ENCODE measurements around the gene NCKAP5. TPM values are rescaled to one million over a fixed set of nuclear protein-coding genes. Genes with fewer than 3 reads are reported as not detected.

NCKAP5 gene
- total RNA-seq, 2 donors from 2014 or later = not detected

DNA sequence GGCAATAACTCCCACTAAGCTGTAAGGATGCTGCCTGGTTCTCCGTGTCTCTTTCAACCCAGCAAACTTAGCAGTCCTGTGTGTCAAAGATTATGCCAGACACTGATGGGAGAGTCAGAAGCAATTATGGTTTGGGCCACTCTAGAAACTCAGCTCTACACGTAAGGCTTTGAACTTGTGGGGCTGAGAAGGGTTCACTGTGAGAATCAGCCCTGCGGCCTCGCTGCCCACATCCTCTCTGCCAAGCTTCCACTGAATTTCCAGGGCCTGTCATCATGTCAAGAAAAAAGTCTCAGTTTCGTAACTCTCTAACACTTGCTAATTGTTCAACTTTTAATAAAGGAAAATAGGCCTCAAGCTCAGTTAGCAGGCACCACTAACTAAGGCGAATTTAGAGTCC, 589.4 kb downstream of the NCKAP5 start:
- H3K4me1 Mint-ChIP-seq = no peaks in the 10 kb centered on the region

DNA sequence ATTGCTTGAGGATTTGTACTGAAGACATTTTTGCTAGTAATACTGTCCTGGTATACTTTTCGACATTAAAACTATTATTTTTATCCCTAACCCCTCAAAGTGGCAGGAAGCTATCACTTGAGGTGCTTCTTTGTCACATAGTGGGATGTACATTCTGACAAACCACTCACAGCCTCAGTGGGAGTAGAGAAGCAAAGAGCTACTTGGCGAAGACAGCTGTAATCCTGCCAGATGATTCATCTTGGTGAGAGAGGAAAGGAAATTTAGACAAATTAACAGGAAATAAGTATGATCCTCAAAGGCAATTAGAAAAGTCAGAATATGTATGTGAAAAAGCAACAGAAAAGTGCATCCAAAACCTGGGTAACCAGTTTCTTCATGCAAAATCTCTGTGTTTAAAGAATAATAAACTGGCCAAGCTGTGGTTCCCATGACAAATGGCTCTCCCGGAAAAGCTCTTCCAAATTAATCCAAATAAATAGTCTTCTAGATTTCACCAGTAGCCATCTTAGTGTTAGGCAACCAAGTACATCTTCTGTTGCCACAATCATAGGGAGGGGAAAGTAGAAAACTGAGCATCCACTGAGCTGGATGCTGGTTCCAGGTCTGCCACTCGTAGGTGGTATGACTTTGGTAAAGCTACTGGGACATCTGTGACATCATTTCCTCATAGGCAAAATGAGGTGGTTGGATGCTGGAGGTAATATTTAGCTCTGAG, 590.3 kb downstream of the NCKAP5 start:
- H3K27me3 Mint-ChIP-seq = no peaks in the 10 kb centered on the region
- no peak overlapping the region for H3K27ac Mint-ChIP-seq

More for the DNA sequence above, 589.4 kb downstream of the NCKAP5 start:
- no peak overlapping the region for H3K4me3 Mint-ChIP-seq
- H3K27ac Mint-ChIP-seq = no peak overlapping the region
- no peaks in the 10 kb centered on the region for H3K9me3 ChIP-seq (ENCODE audit: control insufficient read depth, low read length, poor library complexity, severe bottlenecking)
- DNase-seq (no peak), ATAC-seq (no peak)
- H3K27me3 Mint-ChIP-seq = no peaks in the 10 kb centered on the region
- H3K36me3 Mint-ChIP-seq (ENCODE audit: low read depth) = no peaks in the 10 kb centered on the region

GRCh38 chr2:132975193-132976105, 592.8 kb downstream of the NCKAP5 start:
- Mint-ChIP-seq H3K4me3 (no peak overlapping the region), H3K27me3 (no peaks in the 10 kb centered on the region), H3K36me3 (ENCODE audit: low read depth) (no peaks in the 10 kb centered on the region), H3K4me1 (no peaks in the 10 kb centered on the region), H3K27ac (no peak overlapping the region)
- DNase-seq (no peak), ATAC-seq (no peak)
- no peaks in the 10 kb centered on the region for H3K9me3 ChIP-seq (ENCODE audit: control insufficient read depth, low read length, poor library complexity, severe bottlenecking)

More for the DNA sequence above, 590.3 kb downstream of the NCKAP5 start:
- DNase-seq = no peak
- H3K9me3 ChIP-seq (ENCODE audit: control insufficient read depth, low read length, poor library complexity, severe bottlenecking) = no peaks in the 10 kb centered on the region
- Mint-ChIP-seq H3K4me3 (no peak overlapping the region), H3K4me1 (no peaks in the 10 kb centered on the region), H3K36me3 (ENCODE audit: low read depth) (no peaks in the 10 kb centered on the region)
- ATAC-seq = no peak

- no peak overlapping the region for H3K4me3 Mint-ChIP-seq
- no peaks in the 10 kb centered on the region for H3K9me3 ChIP-seq (ENCODE audit: control insufficient read depth, low read length, poor library complexity, severe bottlenecking)
- no peaks in the 10 kb centered on the region for H3K4me1 Mint-ChIP-seq
- H3K36me3 Mint-ChIP-seq (ENCODE audit: low read depth) = no peaks in the 10 kb centered on the region
- DNase-seq = no peak
- H3K27me3 Mint-ChIP-seq = no peaks in the 10 kb centered on the region
- H3K27ac Mint-ChIP-seq = no peak overlapping the region
- no peak for ATAC-seq
Measured at GRCh38 chr2:132974467-132975095, 593.7 kb downstream of the NCKAP5 start.

- ATAC-seq (no peak), DNase-seq (no peak)
- no peak overlapping the region for H3K4me3 Mint-ChIP-seq
- no peaks in the 10 kb centered on the region for H3K4me1 Mint-ChIP-seq
- no peak overlapping the region for H3K27ac Mint-ChIP-seq
- H3K27me3 Mint-ChIP-seq = no peaks in the 10 kb centered on the region
- H3K36me3 Mint-ChIP-seq (ENCODE audit: low read depth) = no peaks in the 10 kb centered on the region
- H3K9me3 ChIP-seq (ENCODE audit: control insufficient read depth, low read length, poor library complexity, severe bottlenecking) = no peaks in the 10 kb centered on the region
Measured at GRCh38 chr2:132971310-132972061, 596.8 kb downstream of the NCKAP5 start.

DNA sequence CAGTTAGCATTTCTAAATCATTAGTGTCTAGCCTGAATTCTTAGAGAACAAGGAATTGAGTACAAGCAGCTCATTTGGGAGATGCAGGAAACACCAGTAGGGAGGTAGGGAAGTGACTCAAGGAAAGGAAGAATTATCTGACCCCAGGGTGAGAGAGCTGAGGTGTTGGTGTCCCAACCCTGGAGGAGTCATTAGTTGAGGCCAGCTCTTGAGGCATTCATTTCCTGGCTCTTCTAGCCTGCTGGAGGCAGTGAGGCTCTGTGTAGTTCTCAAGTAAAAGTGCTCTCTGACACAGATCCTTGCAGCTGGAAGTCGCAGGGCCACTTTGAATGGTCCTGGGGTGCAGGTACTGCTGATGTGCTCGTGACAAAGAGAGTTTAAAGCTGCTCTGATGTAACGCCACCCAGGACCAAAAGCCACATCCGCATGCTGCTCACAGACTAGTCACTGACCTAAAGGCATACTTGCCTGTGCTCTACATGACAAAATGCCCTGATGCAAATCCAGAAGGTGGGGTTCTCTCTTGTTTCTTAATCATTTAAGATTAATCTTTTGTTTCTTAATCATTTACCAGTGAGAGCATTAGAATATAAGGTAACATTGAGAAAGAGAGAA, 598.8 kb downstream of the NCKAP5 start:
- no peaks in the 10 kb centered on the region for H3K4me1 Mint-ChIP-seq
- no peak for ATAC-seq
- H3K36me3 Mint-ChIP-seq (ENCODE audit: low read depth) = no peaks in the 10 kb centered on the region
- no peaks in the 10 kb centered on the region for H3K9me3 ChIP-seq (ENCODE audit: control insufficient read depth, low read length, poor library complexity, severe bottlenecking)
- no peak for DNase-seq
- no peak overlapping the region for H3K27ac Mint-ChIP-seq
- H3K27me3 Mint-ChIP-seq = no peaks in the 10 kb centered on the region
- no peak overlapping the region for H3K4me3 Mint-ChIP-seq

DNA sequence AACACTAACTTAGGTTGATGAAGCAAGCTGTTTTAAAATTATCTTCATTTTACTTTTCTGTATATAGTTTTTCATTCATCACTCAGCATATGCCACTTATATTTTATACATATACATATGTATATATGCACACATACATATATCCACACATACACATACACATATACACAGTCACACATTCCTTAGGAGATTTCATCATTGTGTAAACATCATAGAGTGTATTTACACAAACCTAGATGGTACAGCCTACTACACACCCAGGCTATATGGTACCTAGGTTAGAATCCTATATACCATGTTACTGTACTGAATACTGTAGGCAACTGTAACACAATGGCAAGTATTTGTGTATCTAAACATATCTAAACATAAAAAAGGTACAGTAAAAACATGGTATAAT, 602.8 kb downstream of the NCKAP5 start:
- H3K4me1 Mint-ChIP-seq = no peaks in the 10 kb centered on the region
- H3K4me3 Mint-ChIP-seq = no peak overlapping the region
- DNase-seq (no peak), ATAC-seq (no peak)
- no peaks in the 10 kb centered on the region for H3K9me3 ChIP-seq (ENCODE audit: control insufficient read depth, low read length, poor library complexity, severe bottlenecking)
- no peak overlapping the region for H3K27ac Mint-ChIP-seq
- no peaks in the 10 kb centered on the region for H3K27me3 Mint-ChIP-seq
- no peaks in the 10 kb centered on the region for H3K36me3 Mint-ChIP-seq (ENCODE audit: low read depth)

DNA sequence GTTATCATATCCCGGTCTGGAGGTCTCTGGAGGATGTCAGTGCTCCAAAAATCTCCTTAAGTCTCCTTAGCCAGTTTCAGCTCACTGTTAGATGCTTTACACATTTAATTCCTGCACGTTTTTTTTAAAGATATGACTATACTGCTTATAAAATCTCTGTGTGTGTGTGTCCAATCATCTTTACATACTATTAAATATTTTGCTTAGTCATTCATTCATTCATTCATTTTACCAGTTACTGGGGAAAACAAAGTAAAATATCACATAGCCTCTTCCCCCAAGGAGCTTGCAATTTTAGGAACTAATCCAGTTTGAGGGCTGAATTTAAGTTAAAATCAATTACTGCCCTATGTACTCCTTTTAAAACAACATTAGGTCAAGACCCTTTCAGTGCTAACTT, 605.1 kb downstream of the NCKAP5 start:
- H3K9me3 ChIP-seq (ENCODE audit: control insufficient read depth, low read length, poor library complexity, severe bottlenecking) = no peaks in the 10 kb centered on the region
- DNase-seq (no peak), ATAC-seq (no peak)
- Mint-ChIP-seq H3K4me1 (no peaks in the 10 kb centered on the region), H3K27me3 (no peaks in the 10 kb centered on the region), H3K36me3 (ENCODE audit: low read depth) (no peaks in the 10 kb centered on the region), H3K4me3 (no peak overlapping the region), H3K27ac (no peak overlapping the region)

DNA sequence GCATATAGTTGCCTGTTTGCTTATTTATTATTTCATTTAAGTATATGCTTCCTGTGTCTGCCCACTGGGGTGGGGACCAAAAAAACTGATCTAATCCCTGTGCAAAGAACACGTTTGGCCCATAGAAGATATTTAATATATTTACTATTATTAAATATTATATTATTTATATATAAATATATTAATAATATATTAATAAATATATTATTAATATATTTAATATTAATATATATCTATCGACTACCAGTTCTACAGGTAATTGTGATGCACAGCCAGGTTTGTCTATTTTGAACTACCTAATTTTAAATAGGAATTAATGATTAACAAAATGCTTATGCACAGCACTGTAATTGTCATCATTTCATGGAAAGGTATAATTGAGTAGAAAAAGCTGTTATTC, 609.4 kb downstream of the NCKAP5 start:
- H3K4me1 Mint-ChIP-seq = no peaks in the 10 kb centered on the region
- DNase-seq (no peak), ATAC-seq (no peak)
- H3K4me3 Mint-ChIP-seq = no peak overlapping the region
- H3K36me3 Mint-ChIP-seq (ENCODE audit: low read depth) = no peaks in the 10 kb centered on the region
- H3K9me3 ChIP-seq (ENCODE audit: control insufficient read depth, low read length, poor library complexity, severe bottlenecking) = no peaks in the 10 kb centered on the region
- H3K27ac Mint-ChIP-seq = no peak overlapping the region
- H3K27me3 Mint-ChIP-seq = no peaks in the 10 kb centered on the region

GRCh38 chr2:132955871-132956615, 612.2 kb downstream of the NCKAP5 start:
- no peaks in the 10 kb centered on the region for H3K9me3 ChIP-seq (ENCODE audit: control insufficient read depth, low read length, poor library complexity, severe bottlenecking)
- DNase-seq (no peak), ATAC-seq (no peak)
- H3K4me3 Mint-ChIP-seq = no peak overlapping the region
- H3K4me1 Mint-ChIP-seq = no peaks in the 10 kb centered on the region
- H3K27me3 Mint-ChIP-seq = no peaks in the 10 kb centered on the region
- no peak overlapping the region for H3K27ac Mint-ChIP-seq
- H3K36me3 Mint-ChIP-seq (ENCODE audit: low read depth) = no peaks in the 10 kb centered on the region

GRCh38 chr2:132953771-132954170, 614.5 kb downstream of the NCKAP5 start:
- H3K4me1 Mint-ChIP-seq = no peaks in the 10 kb centered on the region
- no peaks in the 10 kb centered on the region for H3K27me3 Mint-ChIP-seq
- ATAC-seq (no peak), DNase-seq (no peak)
- H3K27ac Mint-ChIP-seq = no peak overlapping the region
- no peak overlapping the region for H3K4me3 Mint-ChIP-seq
- no peaks in the 10 kb centered on the region for H3K36me3 Mint-ChIP-seq (ENCODE audit: low read depth)
- no peaks in the 10 kb centered on the region for H3K9me3 ChIP-seq (ENCODE audit: control insufficient read depth, low read length, poor library complexity, severe bottlenecking)

Measured in T-helper 17 cell (primary cell).